Fibroblast of upper back skin (primary cell): ENCODE results near the gene RPP30.

ENCODE experiments used
- DNase-seq: peaks from one replicate; pipeline ENCODE4 v3.0.0-alpha.2; 2013

The RPP30 gene

DNA sequence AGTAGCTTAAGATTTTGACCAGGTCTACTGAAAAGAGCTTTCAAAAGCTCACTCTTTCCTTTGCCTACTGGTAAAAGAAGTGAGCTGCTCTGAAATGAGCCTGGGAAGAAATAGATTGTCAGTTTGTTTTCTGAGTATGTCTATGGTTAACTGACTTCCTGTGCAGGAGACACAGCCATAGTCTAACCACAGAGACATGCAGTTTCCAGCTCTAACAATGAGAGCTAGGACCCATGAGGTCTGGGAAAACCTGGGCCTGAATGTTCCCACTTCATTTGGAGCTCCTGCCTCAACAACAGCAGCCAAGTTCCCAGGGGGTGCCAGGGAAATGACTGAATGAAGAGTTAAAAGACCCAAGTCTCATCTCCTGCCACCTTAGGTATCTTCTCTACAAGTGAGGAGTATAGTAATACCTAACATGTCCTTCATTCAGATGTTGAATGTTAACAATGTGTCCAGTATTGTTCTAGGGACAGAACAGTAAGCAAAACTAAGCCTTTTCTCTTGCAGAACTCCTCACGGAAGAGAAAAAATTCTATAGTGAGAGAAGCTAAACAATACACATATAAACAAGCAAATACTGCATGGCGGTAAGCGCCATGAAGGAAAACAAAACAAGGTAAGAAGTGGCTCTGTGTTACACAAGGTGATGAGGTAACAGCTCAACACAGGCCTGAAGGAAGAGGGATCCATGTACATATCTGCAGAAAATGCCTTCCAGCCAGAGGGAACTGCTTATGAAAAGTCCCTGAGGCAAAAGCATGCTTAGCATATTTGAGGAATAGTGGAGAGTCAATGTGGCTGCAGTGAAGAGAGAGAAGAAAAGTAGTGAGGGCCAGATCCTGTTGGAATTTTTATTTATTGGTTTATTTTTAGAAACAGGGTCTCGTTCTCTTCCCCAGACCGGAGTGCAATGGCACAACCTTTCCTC lies 75.5 kb downstream of the RPP30 start:
- peak; percentile 70 for DNase-seq
